HFF-Myc (cell line): Measurements from ENCODE around the gene TENT5C.
A peak's percentile ranks its signal among the peaks of the same experiment; 100 is the strongest.

ENCODE experiments used
- DNase-seq: peaks from one replicate; pipeline ENCODE4 v3.0.0-alpha.2; 2011; ENCODE audit warnings: low read depth; ENCODE audit errors: extremely low read depth
- H3K4me3 ChIP-seq: replicated peaks from 2 replicates; pipeline ENCODE4 v1.5.1; 2011; ENCODE audit warnings: low read depth, mild to moderate bottlenecking, control low read depth, low read length
- TF ChIP-seq, protein P1 (sequence below): IDR thresholded peaks from 2 replicates; pipeline ENCODE4 v1.5.1; 2012; ENCODE audit warnings: mild to moderate bottlenecking, low read depth, low read length, control low read depth; ENCODE audit errors: missing control alignments

The TENT5C gene

DNA sequence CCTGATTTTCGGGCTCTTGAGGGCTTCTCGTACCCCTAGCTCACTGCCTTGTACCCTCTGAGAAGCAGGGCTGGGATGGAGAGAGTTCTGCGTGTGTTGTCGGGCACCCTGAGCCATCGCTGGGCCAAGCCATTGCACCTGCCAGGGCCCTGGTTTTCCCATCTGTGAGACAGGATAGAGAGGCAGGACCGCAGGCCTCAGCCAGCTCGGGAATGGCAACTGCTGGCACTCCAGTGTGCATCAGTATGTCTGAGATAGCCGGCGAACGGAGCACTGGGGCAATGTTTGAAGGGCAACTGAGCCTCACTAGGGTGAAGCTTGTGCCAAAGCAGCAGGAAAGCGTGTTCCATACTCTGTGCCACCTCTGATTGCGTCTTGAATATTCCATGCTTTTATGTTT lies 66.9 kb downstream of the TENT5C start:
- DNase-seq: no peak
- TF ChIP-seq, protein P1, sequence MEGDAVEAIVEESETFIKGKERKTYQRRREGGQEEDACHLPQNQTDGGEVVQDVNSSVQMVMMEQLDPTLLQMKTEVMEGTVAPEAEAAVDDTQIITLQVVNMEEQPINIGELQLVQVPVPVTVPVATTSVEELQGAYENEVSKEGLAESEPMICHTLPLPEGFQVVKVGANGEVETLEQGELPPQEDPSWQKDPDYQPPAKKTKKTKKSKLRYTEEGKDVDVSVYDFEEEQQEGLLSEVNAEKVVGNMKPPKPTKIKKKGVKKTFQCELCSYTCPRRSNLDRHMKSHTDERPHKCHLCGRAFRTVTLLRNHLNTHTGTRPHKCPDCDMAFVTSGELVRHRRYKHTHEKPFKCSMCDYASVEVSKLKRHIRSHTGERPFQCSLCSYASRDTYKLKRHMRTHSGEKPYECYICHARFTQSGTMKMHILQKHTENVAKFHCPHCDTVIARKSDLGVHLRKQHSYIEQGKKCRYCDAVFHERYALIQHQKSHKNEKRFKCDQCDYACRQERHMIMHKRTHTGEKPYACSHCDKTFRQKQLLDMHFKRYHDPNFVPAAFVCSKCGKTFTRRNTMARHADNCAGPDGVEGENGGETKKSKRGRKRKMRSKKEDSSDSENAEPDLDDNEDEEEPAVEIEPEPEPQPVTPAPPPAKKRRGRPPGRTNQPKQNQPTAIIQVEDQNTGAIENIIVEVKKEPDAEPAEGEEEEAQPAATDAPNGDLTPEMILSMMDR: no peak
- H3K4me3 ChIP-seq: no peak overlapping the region

DNA sequence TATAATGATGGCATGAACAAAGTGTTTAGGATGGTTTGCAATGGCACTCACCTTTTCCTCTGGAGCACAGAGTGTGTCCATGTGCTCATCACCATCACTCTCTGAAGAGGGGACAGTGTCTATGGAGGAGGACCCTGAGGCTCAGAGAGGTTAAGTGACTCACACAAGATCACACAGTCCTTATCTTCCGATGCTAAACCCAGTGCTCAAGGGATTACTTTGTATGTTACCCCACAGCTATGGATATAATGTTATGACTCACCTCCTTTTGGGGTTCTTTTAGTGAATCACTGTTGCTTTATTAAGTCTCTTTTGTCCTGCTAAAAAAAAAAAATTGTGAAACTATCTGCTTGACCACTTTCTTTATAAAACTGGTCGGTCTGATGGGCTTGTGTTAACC lies 67.6 kb downstream of the TENT5C start:
- peak; percentile 6 for DNase-seq
- H3K4me3 ChIP-seq: no peak overlapping the region
- TF ChIP-seq, protein P1: no peak

DNA sequence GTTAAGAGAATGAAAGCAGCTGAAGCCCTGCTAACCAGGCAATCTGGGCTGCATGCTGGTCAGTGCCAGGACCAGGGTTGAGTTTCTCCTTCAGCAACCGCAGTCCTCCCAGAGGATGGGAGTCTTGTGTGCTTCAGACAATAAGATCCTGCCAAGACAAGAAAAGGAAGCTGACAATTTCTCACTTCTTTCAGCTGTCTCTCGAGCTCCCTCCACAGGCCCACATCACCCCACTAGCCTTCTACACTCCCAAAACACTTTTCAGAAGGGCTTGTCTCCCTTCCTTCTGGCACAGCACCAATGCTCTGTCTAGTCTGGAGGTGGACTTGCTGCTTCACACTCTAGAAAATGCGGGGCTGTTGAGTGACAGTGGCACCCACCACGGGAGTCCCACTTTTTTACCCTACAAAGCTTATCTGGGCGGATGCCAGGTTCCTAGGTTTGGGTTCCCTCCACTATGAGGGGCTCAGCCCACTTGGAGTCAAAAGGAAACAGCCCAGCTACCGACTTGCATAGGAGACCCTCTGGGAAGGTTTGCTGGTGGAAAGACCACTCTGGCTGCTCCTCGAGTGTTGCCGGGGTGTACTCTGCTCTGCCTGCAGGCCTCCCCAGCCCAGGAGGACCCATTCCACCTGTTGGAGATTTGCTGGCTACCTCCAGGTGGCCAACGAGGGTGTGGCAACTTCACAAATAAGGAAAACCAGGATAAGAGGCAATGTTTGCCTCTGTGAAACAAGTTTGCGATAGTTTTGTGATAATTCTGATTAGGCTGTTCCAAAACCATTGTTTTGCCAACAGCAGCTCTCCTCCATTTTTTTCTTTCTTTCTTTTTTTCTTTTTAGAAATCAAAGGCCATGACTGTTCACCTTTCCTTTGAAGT lies 68.9 kb downstream of the TENT5C start:
- TF ChIP-seq, protein P1: peak; percentile 17
- no peak overlapping the region for H3K4me3 ChIP-seq
- no peak for DNase-seq

DNA sequence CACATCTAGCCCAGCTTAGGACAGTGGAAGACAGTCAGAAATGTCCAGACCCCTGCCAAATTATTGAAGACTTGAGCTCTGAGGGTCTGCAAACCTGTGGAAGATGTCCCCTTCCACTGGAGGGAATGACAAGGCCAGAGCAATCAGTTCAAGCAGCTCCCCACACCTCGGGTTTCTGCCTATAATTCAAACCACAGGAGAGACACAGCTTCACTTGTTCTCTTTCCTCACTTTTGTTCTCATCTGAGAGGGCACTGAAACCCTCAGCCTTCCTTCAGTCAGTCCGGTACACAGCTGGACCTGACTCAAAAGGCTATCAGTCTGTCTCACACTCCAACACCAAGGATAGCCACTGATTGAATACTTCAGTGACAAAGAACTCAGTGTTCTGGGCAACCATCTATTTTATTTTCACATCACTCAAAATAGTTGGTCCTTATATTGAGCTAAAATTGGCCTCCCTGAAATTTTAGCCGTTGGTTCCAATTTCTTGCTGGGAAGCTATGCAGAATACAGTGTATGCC lies 70.1 kb downstream of the TENT5C start:
- H3K4me3 ChIP-seq: no peak overlapping the region
- DNase-seq: no peak
- TF ChIP-seq, protein P1: no peak

DNA sequence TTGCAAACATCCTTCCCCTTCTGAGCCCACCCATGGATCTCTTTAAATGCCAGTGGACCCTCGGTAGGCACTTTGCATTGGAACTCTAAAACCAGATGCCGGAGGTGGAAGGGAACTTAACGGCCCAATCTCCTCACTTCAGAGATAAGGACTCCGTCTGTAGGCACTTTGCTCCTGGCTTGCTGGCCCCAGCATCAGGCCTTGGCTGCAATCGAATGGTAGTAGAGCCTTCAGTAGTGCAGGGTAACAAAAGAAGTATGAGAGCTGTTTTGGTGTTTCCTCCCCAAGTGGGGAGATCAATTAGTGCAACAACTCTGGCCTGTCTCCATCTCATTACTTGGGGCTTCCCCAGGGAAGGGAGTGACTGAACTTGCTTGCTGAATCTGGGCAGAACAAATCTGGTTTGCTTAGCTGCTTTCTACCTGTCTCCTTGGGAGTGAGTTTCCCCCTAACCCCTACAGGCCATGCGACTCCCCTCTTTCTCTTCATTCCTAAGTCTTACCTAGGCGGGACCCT lies 70.8 kb downstream of the TENT5C start:
- TF ChIP-seq, protein P1: no peak
- DNase-seq: no peak
- no peak overlapping the region for H3K4me3 ChIP-seq
